HEK293 (cell line): ENCODE data around the gene LDLRAD3.

Source experiments
- AEBP2 ChIP-seq: fragments of 450-650 bp; formaldehyde crosslinking; IDR thresholded peaks from 2 replicates; pipeline ENCODE4 v1.5.1; 2016; ENCODE audit warnings: missing biosample characterization, missing genetic modification characterization, borderline replicate concordance
- FEZF1 ChIP-seq: fragments of 450-650 bp; formaldehyde crosslinking; IDR thresholded peaks from 2 replicates; pipeline ENCODE4 v1.5.1; 2016; ENCODE audit warnings: missing biosample characterization, missing genetic modification characterization
- GLI4 ChIP-seq: fragments of 450-650 bp; formaldehyde crosslinking; IDR thresholded peaks from 2 replicates; pipeline ENCODE4 v1.5.1; 2016; ENCODE audit warnings: missing biosample characterization, missing genetic modification characterization
- OVOL3 ChIP-seq: fragments of 450-650 bp; formaldehyde crosslinking; IDR thresholded peaks from 2 replicates; pipeline ENCODE4 v1.5.1; 2016; ENCODE audit warnings: missing biosample characterization, missing genetic modification characterization
- PRDM10 ChIP-seq: fragments of 450-650 bp; formaldehyde crosslinking; IDR thresholded peaks from 2 replicates; pipeline ENCODE4 v1.5.1; 2016; ENCODE audit warnings: missing biosample characterization, missing genetic modification characterization
- SALL2 ChIP-seq: fragments of 450-650 bp; formaldehyde crosslinking; IDR thresholded peaks from 2 replicates; pipeline ENCODE4 v1.5.0; 2017; ENCODE audit warnings: missing biosample characterization, mild to moderate bottlenecking, missing genetic modification characterization, borderline replicate concordance
- SCRT1 ChIP-seq: fragments of 450-650 bp; formaldehyde crosslinking; IDR thresholded peaks from 2 replicates; pipeline ENCODE4 v1.5.1; 2016; ENCODE audit warnings: missing biosample characterization, missing genetic modification characterization, borderline replicate concordance
- SETDB1 ChIP-seq: IDR thresholded peaks from one replicate; pipeline ENCODE4 v1.6.1; 2017; ENCODE audit warnings: mild to moderate bottlenecking, low read length, moderate library complexity, mixed read lengths; ENCODE audit not compliant: insufficient read length
- SP7 ChIP-seq: fragments of 450-650 bp; formaldehyde crosslinking; IDR thresholded peaks from 2 replicates; pipeline ENCODE4 v1.5.1; 2016; ENCODE audit warnings: missing biosample characterization, missing genetic modification characterization
- ZBTB20 ChIP-seq: fragments of 450-650 bp; formaldehyde crosslinking; IDR thresholded peaks from 2 replicates; pipeline ENCODE4 v1.5.1; 2016; ENCODE audit warnings: missing biosample characterization, missing genetic modification characterization
- ZBTB6 ChIP-seq: fragments of 450-650 bp; formaldehyde crosslinking; IDR thresholded peaks from 2 replicates; pipeline ENCODE4 v1.5.1; 2017; ENCODE audit warnings: missing biosample characterization, missing genetic modification characterization
- ZIC2 ChIP-seq: fragments of 450-650 bp; formaldehyde crosslinking; IDR thresholded peaks from 2 replicates; pipeline ENCODE4 v1.5.1; 2016; ENCODE audit warnings: missing biosample characterization, missing genetic modification characterization
- ZNF19 ChIP-seq: fragments of 450-650 bp; formaldehyde crosslinking; IDR thresholded peaks from 2 replicates; pipeline ENCODE4; 2016; ENCODE audit warnings: missing biosample characterization, missing genetic modification characterization, low read depth
- ZNF202 ChIP-seq: fragments of 450-650 bp; formaldehyde crosslinking; IDR thresholded peaks from 2 replicates; pipeline ENCODE4 v1.5.1; 2016; ENCODE audit warnings: missing biosample characterization, missing genetic modification characterization, borderline replicate concordance
- ZNF239 ChIP-seq: fragments of 450-650 bp; formaldehyde crosslinking; IDR thresholded peaks from 2 replicates; pipeline ENCODE4 v1.5.1; 2016; ENCODE audit warnings: missing biosample characterization, missing genetic modification characterization
- ZNF324 ChIP-seq: fragments of 450-650 bp; formaldehyde crosslinking; IDR thresholded peaks from 2 replicates; pipeline ENCODE4 v1.5.1; 2016; ENCODE audit warnings: missing biosample characterization, missing genetic modification characterization
- ZNF341 ChIP-seq: fragments of 450-650 bp; formaldehyde crosslinking; IDR thresholded peaks from 2 replicates; pipeline ENCODE4; 2016; ENCODE audit warnings: low read depth, missing biosample characterization, missing genetic modification characterization
- ZNF426 ChIP-seq: fragments of 450-650 bp; formaldehyde crosslinking; IDR thresholded peaks from 2 replicates; pipeline ENCODE4 v1.5.1; 2017; ENCODE audit warnings: missing biosample characterization, missing genetic modification characterization, mild to moderate bottlenecking, inconsistent platforms, moderate library complexity
- ZNF521 ChIP-seq: fragments of 450-650 bp; formaldehyde crosslinking; IDR thresholded peaks from 2 replicates; pipeline ENCODE4 v1.5.1; 2017; ENCODE audit warnings: missing biosample characterization, mild to moderate bottlenecking, missing genetic modification characterization
- ZNF548 ChIP-seq: fragments of 450-650 bp; formaldehyde crosslinking; IDR thresholded peaks from 2 replicates; pipeline ENCODE4 v1.5.1; 2016; ENCODE audit warnings: missing biosample characterization, missing genetic modification characterization
- ZNF561 ChIP-seq: fragments of 450-650 bp; IDR thresholded peaks from 2 replicates; pipeline ENCODE4 v1.5.1; 2018; ENCODE audit warnings: missing biosample characterization, missing genetic modification characterization, borderline replicate concordance
- ZNF664 ChIP-seq: fragments of 450-650 bp; formaldehyde crosslinking; IDR thresholded peaks from 2 replicates; pipeline ENCODE4 v1.5.1; 2016; ENCODE audit warnings: missing biosample characterization, missing genetic modification characterization
- ZNF777 ChIP-seq: fragments of 450-650 bp; formaldehyde crosslinking; IDR thresholded peaks from 2 replicates; pipeline ENCODE4 v1.5.1; 2017; ENCODE audit warnings: missing biosample characterization, missing genetic modification characterization, borderline replicate concordance
- ZSCAN16 ChIP-seq: fragments of 450-650 bp; formaldehyde crosslinking; IDR thresholded peaks from 2 replicates; pipeline ENCODE4 v1.5.1; 2016; ENCODE audit warnings: missing biosample characterization, missing genetic modification characterization
- ZSCAN18 ChIP-seq: fragments of 450-650 bp; formaldehyde crosslinking; IDR thresholded peaks from 2 replicates; pipeline ENCODE4 v1.5.1; 2016; ENCODE audit warnings: missing biosample characterization, missing genetic modification characterization
- TF ChIP-seq, protein P1 (sequence below): fragments of 450-650 bp; formaldehyde crosslinking; IDR thresholded peaks from 2 replicates; pipeline ENCODE4 v1.5.1; 2016; ENCODE audit warnings: missing biosample characterization, missing genetic modification characterization

The LDLRAD3 gene

DNA sequence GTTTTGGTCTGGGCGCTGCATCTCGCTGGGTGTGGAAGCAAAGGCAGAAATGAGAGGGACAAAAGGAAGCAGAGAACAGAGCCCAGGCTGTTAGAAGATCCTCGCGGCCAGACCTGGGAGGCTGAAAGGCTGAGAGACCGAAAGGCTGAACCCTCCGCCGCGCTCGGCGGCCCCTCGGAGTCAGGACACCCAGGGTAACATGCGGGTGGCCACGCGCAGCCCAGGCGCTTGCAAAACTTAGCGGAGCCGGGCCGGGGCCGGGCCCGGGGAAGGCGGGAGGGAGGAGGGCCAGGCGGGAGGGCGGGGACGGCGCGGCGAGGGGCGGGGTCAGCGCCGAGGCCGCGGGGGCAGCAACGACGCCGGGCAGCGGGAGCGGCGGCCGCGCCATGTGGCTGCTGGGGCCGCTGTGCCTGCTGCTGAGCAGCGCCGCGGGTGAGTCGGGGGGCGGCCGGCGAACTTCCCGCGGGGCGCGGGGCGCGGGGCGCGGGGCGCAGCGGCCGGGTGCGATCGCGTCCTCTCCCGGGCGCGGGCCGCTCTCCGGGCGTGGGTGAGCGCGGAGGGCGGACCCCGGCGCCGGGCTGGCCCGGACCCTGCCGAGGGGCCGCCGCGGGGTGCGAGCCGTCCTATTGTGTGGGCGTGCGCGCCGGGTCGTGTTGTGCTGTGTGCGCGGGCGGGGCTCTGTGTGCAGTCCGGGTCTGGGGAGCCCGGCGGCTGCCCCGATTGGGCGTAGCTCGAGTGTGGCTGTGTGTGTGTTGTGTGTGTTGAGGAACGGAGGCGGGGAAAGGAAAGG is at the start of gene LDLRAD3 (continued):
- TF ChIP-seq, protein P1, sequence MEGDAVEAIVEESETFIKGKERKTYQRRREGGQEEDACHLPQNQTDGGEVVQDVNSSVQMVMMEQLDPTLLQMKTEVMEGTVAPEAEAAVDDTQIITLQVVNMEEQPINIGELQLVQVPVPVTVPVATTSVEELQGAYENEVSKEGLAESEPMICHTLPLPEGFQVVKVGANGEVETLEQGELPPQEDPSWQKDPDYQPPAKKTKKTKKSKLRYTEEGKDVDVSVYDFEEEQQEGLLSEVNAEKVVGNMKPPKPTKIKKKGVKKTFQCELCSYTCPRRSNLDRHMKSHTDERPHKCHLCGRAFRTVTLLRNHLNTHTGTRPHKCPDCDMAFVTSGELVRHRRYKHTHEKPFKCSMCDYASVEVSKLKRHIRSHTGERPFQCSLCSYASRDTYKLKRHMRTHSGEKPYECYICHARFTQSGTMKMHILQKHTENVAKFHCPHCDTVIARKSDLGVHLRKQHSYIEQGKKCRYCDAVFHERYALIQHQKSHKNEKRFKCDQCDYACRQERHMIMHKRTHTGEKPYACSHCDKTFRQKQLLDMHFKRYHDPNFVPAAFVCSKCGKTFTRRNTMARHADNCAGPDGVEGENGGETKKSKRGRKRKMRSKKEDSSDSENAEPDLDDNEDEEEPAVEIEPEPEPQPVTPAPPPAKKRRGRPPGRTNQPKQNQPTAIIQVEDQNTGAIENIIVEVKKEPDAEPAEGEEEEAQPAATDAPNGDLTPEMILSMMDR (tag by site-specific recombination): no peak
- TF ChIP-seq PRDM10 (tag by site-specific recombination): peak; percentile 21; the same call in 1 of the 2 replicates
- TF ChIP-seq ZNF521 (tag by site-specific recombination): no peak
- TF ChIP-seq SETDB1: no peak
- no peak for TF ChIP-seq ZNF561
- no peak for TF ChIP-seq AEBP2 (tag by site-specific recombination)
- TF ChIP-seq ZSCAN18 (tag by site-specific recombination): no peak
- TF ChIP-seq ZBTB20: peak; percentile 79; the same call in 1 of the 2 replicates
- no peak for TF ChIP-seq GLI4 (tag by site-specific recombination)
- peak; percentile 65 for TF ChIP-seq ZIC2 (tag by site-specific recombination)
- TF ChIP-seq OVOL3 (tag by site-specific recombination): no peak
- no peak for TF ChIP-seq ZNF341 (tag by site-specific recombination)
- no peak for TF ChIP-seq SCRT1 (tag by site-specific recombination)
- no peak for TF ChIP-seq ZNF426 (tag by site-specific recombination)
- TF ChIP-seq ZNF777 (tag by site-specific recombination): no peak
- no peak for TF ChIP-seq ZNF239 (tag by site-specific recombination)
- TF ChIP-seq ZNF664 (tag by site-specific recombination): no peak
- TF ChIP-seq FEZF1 (tag by site-specific recombination): no peak
- no peak for TF ChIP-seq ZSCAN16 (tag by site-specific recombination)
- peak; percentile 33; the same call in 1 of the 2 replicates for TF ChIP-seq SP7 (tag by site-specific recombination)
- no peak for TF ChIP-seq ZBTB6 (tag by site-specific recombination)
- TF ChIP-seq ZNF324 (tag by site-specific recombination): no peak
- no peak for TF ChIP-seq ZNF19 (tag by site-specific recombination)
- TF ChIP-seq ZNF202 (tag by site-specific recombination): no peak
- TF ChIP-seq SALL2: no peak
- TF ChIP-seq ZNF548 (tag by site-specific recombination): no peak
- TF ChIP-seq, all 188 proteins: peak for 25
